T-helper 2 cell treated with Interferon-gamma antibody and Interleukin-4, amounts not matched to agents 100 ng/mL and 5 ng/mL, for 36 hours (primary cell): ENCODE results near the gene MAT2A. TPM values are rescaled to one million over a fixed set of nuclear protein-coding genes. Genes with fewer than 3 reads are reported as not detected.
"Not testable (repeated sequence)": the region's sequence is repeated elsewhere in the genome, so short reads cannot be mapped to it uniquely, and the experiment has no call there.

Source experiments
- intact Hi-C: fragments of 100-400 bp; cut with micrococcal nuclease; formaldehyde crosslinking; loops from one replicate; pipeline ENCODE4 v1.15.1; 2023
- total RNA-seq: library from RNA; stranded (reverse); gene quantifications from 2 replicates; pipeline ENCODE4 v1.2.3, GENCODE V29; 2022

Gene MAT2A
- total RNA-seq, 1 donor from 2014 or later = 333 TPM

DNA sequence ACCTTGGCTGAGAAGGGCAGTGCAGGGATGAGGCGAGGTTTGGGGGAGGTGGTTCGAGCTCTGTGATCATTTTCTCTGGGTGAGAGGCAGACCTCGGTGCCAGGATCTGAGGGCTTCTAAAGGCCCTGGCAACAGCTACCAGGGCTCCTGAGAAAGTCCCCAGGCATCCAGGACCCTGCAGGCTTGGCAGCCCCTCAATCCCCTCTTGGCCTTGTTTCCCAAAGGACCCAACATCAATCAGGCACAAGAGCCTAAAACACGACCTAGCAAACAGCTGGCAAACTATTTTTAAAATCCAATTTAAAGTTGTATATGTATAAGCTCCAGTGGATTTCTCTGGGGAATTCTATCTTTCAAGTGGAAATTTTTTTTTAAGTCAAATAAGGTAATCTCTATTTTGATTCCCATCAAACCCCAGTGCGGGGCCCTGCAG is 15.0 kb upstream of the MAT2A start:
- intact Hi-C loops = no loop called here

DNA sequence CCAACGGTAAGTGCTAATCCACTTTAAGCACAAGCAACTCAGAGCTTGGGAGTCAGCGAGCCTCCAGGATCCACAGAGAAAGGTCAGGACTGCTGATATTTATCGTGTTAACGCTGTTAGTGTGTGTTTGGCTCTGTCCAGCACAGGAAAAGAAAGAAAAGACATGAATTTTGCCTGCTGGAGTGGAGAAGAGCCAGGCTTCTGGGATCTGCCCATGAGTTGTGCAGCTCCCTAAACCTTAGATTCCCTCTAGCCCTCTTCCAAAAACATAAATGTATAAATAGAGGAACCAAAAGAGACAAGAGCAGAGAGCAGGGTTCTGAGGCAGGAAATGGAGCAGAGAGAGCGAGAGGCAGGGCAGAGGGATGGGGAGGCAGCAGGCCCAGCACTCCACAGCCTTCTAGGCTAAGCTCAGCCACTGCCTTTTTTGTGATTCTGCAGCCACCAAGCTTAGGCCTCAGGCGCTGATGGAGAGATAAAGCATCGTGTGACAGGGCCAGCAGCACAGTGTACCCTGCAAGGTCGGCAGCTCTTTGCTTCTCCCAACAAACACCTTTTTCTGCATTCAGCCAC is 14.5 kb upstream of the MAT2A start:
- intact Hi-C loops = no loop called here

DNA sequence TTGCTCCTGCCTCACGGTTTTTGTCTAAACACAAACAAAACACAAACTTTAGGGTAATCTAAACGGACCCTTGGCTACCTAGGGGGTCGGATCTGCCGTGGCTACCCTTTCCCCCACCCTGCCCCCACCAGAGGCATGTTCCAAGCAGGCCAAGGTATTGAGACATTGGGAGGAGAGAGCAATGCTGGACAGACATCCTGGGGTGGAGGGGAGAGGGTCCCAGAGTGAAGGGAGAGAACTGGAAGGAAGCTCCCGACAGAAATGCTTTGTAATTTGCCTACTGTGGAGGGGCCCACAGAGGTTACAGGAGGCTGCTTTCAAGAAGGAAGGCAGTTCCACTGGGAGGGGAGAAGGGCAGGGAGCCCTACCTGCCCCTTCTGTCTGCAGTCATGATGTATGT is 13.9 kb upstream of the MAT2A start:
- intact Hi-C loops = no loop called here

DNA sequence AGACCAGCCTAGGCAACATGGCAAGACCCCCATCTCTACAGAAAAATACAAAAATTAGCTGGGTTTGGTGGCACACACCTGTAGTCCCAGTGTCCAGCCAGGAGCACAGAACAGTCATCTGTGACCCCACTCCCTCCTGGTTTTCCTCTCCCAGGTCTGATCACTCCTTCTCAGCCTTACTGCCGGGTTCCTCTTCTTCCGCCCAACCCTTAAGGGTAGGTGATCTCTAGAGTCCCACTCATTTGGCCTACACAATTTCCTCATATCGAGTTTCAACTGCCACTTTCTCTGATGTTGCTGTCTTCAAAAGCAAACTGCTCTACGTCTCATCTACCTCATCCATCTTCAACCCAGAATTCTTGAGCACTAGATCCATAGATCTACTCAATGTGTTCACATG is 13.4 kb upstream of the MAT2A start:
- intact Hi-C loops = no loop called here

DNA sequence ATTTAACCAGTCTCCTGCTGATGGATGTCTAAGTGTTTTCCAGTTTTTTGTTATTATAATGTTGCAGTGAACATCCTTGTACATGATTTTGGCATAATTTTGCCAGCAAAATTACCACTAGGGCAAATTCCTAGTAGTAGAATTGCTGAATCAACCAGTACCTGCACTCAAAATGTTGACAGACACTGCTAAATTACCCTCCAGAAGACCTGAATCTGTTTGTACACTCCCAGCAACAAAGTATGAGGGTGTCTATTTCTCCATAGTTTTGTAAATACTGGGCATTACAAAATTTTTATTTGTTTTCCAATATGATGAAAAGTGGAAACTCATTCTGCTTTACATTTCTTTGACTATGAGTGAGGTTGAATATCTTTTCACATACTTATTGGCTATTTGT is 11.2 kb upstream of the MAT2A start:
- intact Hi-C loops = no loop called here

DNA sequence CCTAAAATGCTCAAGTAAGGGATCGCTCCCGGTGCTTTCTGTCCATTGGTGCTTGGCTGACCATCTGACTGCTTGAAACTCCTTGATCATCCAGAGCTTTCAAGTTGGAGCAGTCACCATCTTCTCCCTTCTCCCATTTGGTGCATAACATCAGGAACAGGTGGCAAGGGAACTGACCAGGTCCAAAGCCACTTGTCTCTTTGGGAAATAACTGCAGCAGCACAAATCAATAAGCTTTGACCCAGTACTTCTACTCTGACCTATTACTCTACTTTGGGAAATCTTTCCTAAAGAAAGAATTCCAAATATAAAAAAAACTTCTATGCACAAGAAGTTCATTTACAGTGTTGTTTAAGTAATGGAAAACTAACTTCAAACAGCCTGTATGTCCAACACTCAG is 10.6 kb upstream of the MAT2A start:
- intact Hi-C loops = no loop called here

DNA sequence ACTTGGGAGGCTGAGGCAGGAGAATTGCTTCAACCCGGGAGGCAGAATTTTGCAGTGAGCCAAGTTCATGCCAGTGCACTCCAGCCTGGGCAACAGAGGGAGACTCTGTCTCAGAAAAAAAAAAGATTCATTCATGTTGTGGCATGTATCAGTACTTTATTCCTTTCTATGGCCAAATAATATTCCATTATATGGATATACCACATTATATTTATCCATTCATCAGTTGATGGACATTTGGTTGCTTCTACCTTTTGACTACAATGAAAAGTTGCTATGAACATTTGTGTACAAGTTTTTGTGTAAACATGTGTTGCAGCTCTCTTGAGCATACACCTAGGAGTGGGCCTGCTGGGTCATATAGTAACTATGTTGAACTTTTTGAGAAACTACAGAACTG is 9.2 kb upstream of the MAT2A start:
- intact Hi-C loops = no loop called here

DNA sequence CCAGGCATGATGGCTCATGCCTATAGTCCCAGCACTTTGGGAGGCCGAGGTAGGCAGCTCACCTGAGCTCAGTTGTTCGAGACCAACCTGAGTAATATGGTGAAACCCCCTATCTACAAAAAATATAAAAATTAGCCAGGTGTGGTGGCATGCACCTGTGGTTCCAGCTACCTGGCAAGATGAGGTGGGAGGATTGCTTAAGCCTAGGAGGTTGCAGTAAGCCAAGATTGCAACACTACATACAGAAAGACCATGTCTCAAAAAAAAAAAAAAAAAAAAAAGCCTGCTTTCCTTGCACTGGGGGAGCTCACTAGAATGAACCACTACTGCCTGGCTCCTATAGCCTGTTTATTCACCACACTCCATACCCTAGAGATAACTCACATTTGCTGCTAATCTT is 7.4 kb upstream of the MAT2A start:
- intact Hi-C loops = no loop called here

DNA sequence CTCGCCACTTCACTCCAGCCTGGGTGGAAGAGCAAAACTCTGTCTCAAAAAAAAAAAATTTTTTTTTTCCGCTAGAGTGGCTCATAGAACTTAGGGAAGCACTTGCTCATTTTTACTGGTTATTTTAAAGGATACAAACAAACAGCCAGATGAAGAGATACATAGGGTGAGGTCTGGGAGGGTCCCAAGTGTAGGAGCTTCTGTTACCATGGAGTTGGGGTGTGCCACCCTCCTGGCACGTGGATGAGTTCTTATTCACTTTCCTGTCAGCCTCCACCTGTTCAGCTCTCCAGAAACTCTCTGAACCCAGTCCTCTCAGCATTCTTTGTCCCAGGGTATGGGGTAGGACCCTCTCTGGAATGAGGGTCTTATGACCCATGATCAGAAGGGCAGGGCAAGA is 4.9 kb upstream of the MAT2A start:
- intact Hi-C loops = no loop called here

DNA sequence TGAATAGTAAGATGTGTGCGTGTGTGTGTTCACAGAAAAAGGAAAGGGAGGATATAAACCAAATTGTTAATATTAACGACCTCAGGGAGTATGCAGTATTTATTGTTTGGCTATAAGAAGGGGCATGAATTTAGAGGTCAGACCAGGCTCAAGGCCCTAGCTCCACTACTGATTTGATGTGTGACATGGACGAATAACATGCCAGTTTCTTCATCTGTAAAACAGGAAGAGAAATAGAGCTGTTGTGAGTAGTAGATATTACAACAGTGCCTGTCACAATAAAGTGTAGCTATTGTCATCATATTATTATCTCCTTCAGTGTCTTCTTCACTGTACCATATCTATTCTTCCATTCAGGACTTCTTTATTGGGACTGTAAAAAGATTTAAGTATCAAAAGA is 4.1 kb upstream of the MAT2A start:
- intact Hi-C loops = no loop called here

DNA sequence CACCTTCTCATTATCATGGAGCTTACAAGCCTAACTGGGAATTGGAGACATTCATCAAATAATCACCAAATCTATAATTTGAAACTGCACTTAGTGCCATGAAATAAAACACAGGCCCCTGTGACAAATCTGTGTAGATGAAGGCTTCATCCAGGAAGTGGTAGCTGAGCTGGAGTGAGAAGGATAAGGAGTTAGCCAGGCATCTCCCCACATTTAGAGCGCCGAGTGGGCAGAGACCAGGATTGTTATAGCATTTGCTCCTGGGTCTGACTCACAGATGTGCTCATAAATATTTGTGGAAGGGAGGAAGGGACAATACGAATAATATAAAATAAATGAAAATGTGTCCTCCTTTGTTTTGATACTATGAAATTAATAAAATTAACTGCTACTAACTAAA is 2.5 kb upstream of the MAT2A start:
- intact Hi-C loops = no loop called here

DNA sequence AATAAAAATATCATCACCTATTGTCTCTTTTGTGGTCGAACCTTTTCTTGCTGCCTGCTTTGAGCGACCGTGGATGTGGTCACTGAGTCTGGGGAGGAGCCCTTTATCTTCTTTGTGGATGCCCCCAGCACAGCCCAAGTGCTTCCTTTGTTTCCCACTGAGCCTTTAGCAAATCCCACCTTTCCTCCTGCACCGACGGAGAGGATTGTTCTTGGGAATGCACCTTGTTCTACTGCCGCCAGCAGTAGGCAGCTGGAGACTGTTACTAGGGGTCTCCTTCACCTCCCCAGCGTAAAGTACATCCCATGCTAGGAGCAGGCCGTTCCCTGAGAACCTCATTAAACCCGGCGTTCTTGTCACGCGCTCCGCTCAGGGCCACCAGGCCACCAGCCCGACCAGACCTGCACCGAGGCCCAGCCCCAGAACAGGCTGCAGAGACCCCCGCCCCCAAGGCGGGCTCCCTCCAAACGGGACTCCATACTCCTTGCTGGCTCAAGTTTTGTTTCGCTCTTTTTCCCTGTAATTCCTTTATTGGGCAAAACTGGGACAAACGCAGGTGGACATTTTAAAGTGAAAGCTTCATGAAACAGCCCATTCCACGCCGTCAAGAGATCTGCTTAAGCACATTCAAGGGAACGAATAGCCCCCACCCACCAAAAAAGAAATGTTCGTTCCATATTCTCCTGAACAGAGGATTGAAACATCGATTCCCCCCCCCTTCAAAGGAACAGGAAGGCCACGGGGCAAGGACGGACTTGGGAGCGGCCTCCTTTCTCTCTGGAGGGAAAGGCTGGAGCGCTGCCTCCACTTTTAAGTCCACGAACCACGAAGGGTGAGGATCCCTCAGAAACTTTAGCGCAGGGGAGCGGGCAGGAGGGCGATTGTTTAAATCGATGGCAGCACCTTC is 1.1 kb upstream of the MAT2A start:
- intact Hi-C loops = loop anchor here (2.0 kb wide), 1 partner anchor 79 kb away; the partner anchor contains the start of gene USP39

DNA sequence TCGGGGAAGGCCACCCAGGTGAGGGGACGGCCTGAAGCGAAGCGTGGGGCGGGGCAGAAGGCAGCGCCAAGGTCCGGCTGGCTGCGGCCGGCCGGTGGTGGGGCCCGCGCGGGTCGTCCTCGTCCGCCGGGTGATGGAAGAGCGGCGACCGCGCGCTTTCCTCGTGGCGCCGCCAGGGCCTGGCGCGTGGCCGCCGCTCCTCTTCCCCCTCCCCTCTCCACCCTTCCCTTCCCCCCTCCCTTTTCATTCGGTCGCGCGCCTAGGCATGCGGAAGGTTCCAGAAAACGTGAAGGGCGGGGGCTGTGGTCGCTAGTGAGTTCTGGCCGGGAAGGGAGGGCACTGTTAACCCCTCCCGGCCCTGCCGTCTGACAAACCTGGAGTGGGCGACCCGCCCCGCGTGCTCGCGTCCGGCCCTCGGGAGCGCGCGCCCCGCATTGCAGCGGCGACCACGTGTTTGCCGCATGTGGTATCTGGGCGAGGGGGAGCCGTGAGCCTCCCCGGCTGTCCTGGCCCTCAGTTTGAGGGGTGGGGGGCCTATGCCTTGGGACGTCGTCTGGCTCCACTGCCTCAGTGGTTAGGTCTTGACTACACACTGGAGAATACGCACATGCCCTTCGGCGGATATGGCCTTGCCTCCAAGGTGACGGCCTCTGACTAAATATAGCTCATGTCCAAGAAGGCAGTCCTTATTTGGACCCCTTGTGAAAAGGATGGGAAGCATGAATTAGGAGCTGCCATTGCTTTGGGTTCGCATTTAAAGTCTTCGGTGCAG is 579 bp downstream of the MAT2A start:
- intact Hi-C loops = loop anchor here (1.0 to 2.0 kb wide), 8 partner anchors 13 to 211 kb away; partner anchors contain the start of genes ELMOD3, GGCX, RETSAT and USP39

DNA sequence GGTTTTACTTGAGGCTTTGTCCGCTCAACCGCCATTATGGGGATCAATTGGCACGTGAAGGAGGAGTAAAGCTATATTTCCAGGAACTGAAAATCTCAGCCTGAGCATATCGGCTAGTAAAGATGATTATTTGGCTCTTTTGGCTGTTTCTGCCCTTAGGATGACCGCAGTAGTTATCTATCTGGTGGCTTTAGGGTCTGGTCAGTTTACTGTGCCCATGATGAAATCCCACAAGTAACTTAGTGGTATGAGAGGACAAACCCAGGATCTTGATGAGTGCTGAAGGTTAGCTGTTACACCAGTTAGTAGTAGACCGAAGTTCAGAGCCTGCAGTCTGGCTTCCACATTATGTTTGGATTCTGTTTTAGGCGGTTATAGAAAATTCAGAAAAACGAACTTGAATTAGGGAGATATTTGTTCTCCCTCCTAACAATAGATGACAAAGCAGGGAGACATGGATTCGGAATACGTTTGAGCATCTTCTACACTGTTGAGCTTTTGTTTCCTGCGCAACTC is 1.2 kb downstream of the MAT2A start:
- intact Hi-C loops = loop anchor here (1.0 kb wide), 1 partner anchor 186 kb away; the partner anchor contains the start of genes ELMOD3 and RETSAT

DNA sequence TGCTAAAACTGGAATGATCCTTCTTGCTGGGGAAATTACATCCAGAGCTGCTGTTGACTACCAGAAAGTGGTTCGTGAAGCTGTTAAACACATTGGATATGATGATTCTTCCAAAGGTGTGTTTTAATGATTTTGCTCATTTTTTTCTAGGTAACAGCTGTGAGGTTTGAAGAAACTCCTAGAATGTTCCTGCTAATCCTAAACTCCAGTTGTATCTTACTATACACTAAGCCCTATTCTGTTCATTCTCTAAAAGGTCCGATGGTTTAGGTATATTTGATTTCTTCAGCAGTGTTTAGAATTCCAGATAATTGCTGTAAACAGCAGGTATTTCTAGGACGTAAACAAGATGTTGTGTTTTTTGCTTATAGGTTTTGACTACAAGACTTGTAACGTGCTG is 2.3 kb downstream of the MAT2A start:
- intact Hi-C loops = no loop called here

DNA sequence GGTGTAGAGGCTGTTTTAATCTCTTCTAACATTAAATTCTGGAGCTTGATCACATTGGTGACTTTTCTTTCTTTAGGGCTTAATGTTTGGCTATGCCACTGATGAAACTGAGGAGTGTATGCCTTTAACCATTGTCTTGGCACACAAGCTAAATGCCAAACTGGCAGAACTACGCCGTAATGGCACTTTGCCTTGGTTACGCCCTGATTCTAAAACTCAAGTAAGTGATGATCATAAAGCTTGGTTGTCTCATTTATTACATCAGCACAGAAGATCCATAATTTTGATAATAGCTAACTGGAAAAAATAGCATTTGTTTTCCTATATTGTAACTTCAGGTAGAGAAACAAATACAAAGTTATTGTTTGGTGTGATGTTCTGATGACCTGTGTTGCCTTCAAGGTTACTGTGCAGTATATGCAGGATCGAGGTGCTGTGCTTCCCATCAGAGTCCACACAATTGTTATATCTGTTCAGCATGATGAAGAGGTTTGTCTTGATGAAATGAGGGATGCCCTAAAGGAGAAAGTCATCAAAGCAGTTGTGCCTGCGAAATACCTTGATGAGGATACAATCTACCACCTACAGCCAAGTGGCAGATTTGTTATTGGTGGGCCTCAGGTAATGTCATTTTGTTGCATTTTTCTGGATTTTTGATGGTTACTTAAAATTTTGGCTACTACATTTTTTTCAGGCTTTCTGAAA is 2.9 kb downstream of the MAT2A start:
- intact Hi-C loops = no loop called here

DNA sequence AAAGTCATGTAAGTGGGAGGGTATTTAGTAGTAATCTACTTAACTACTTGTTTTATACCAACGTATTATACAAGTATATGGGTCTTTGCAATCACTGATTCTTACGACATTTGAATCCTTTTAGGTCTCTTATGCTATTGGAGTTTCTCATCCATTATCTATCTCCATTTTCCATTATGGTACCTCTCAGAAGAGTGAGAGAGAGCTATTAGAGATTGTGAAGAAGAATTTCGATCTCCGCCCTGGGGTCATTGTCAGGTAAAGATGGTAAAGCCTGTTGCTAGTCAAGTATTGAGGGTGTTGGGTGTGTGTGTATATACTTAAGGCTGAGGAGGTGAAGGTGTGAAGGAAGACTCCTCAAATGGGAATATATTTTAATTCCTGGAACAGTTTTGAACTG is 3.8 kb downstream of the MAT2A start:
- intact Hi-C loops = no loop called here

DNA sequence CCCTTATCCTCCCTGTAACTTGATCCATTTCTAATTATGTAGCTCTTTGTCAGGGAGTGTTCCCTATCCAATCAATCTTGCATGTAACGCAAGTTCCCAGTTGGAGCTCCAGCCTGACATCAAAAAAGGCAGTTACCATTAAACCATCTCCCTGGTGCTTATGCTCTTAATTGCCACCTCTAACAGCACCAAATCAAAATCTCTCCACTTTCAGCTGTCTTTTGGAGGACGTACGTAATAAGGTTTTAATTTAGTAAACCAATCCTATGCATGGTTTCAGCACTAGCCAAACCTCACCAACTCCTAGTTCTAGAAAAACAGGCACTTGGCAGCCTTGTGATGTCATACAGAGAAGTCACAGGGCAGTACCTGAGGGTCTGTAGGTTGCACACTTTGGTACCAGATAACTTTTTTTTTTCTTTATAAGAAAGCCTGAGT is 5.3 kb downstream of the MAT2A start:
- intact Hi-C loops = not testable (repeated sequence)

DNA sequence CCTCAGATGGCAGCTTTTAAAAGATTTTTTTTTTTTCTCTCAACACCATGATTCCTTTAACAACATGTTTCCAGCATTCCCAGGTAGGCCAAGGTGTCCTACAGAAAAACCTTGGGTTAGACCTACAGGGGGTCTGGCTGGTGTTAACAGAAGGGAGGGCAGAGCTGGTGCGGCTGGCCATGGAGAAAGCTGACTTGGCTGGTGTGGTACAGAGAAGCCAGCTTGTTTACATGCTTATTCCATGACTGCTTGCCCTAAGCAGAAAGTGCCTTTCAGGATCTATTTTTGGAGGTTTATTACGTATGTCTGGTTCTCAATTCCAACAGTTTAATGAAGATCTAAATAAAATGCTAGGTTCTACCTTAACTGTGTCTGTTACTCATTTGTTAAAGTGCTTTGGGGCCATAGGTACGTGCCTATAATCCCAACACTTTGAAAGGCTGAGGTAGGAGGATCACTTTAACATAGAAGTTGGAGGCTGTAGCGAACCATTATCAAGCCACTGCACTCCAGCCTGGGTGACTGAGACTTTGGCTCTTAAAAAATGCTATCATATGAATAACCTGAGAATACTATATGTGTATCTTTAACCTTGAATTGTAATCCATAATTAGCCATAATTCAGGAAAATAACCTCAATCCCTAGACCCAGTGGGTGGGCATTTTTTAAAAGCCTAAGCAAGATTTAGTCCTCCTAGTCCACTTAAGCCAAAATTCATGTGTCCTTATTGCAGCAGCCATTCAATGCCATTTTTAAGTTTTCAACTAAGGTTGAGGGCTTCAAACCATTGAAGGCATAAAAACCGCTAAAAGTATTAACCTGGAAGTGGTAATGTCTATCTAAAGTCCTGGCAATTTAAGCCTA is 6.2 kb downstream of the MAT2A start:
- intact Hi-C loops = not testable (repeated sequence)

DNA sequence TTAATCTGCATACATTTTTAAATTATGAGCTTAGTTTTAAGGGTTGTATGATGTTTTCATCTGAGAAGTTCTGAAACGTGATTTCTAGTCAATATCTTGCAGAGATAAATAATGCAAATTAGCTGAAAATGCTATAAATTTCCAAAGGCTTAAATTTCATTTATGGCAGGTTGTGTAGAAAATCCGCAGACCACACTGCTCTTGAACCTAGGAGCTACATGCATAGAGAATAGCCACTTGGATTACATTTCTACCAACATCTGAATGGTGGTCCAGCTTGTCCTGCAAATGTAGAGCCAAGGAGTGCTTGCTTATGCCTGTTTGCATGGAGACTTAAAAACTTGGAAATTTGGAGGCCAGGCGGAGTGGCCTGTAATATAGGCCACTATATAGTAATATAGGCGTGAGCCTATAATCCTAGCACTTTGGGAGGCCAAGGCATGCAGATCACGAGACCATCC is 6.8 kb downstream of the MAT2A start:
- intact Hi-C loops = no loop called here
